ENCODE measurements around the gene AGBL4.

AGBL4 gene

DNA sequence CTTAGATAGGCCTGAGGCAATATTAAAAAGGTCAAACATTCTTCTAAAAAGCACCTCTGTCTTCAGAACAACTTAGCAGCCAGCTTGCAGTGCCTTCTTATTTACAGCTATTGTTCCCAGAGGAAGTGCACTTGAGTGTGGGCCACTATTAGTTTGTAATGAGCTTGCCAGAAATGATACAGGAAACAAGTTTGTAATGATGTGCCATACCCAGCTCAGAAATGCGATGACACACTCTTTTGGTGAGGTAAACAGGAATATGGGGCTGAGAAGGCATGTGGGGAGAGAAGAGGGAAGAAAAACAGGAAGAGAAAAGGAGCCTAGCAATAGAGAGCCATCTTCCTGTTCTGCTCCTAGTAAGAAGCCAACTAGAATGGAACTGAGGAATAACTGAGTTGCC lies 295.4 kb downstream of the AGBL4 start:
- POLR2A ChIA-PET, result no interaction called here
- DNase-seq (ENCODE audit: extremely low spot score), result no peak
- CTCF ChIA-PET, result no interaction called here
- TF ChIP-seq, protein P1, sequence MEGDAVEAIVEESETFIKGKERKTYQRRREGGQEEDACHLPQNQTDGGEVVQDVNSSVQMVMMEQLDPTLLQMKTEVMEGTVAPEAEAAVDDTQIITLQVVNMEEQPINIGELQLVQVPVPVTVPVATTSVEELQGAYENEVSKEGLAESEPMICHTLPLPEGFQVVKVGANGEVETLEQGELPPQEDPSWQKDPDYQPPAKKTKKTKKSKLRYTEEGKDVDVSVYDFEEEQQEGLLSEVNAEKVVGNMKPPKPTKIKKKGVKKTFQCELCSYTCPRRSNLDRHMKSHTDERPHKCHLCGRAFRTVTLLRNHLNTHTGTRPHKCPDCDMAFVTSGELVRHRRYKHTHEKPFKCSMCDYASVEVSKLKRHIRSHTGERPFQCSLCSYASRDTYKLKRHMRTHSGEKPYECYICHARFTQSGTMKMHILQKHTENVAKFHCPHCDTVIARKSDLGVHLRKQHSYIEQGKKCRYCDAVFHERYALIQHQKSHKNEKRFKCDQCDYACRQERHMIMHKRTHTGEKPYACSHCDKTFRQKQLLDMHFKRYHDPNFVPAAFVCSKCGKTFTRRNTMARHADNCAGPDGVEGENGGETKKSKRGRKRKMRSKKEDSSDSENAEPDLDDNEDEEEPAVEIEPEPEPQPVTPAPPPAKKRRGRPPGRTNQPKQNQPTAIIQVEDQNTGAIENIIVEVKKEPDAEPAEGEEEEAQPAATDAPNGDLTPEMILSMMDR (IDR thresholded peaks at IDR 0.05; ENCODE audit: control extremely low read depth, extremely low read depth, low read depth, missing control alignments), result no peak

DNA sequence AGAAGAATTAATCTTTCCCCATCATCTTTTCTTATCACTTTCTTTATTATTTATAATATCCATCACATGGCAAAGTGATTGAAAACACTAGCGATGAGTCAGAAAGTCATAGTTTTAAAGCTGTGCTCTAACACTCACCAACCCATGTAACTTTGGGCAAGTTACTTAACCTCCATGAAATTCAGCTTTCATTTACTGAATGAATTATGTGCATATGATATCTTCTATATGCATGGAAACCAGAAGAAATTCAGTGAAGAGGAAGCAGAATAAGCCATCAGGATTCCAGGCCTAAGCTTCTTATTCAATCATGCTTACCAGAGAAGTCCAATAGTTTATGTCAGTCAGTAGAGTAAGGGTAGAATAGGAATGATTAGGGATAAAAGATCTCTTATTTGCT lies 300.1 kb downstream of the AGBL4 start:
- TF ChIP-seq, protein P1 (IDR thresholded peaks at IDR 0.05; ENCODE audit: control extremely low read depth, extremely low read depth, low read depth, missing control alignments), result no peak
- ChIA-PET POLR2A (no interaction called here), CTCF (no interaction called here)
- no peak for DNase-seq (ENCODE audit: extremely low spot score)

DNA sequence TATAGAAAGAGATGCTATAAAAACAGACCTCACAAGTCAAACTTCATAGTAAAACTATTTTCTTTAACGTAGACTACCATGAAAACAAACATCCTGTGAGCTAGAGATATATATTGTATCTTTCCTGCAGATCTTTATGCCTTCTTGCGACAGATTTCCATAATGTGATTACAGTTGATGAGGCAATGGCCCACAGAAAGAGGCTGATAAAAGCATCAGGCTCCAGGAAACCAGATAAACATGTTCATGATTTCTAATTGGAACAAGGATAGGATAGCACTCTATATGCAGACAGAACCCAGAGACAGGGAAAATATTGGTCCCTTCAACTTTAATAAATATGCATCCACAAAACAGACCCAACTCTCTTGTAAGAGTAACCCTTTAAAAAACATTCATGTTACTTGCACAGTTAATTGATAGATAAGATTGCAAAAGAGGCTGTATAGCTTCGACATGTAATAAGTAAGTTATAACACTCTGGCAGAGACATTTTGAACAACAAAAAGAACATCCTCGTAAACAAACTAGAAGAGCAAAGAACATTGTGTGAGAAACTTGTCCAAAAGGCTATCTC lies 329.4 kb downstream of the AGBL4 start:
- TF ChIP-seq, protein P1 (IDR thresholded peaks at IDR 0.05; ENCODE audit: control extremely low read depth, extremely low read depth, low read depth, missing control alignments), result no peak
- DNase-seq (ENCODE audit: extremely low spot score), result no peak
- ChIA-PET CTCF (no interaction called here), POLR2A (no interaction called here)

DNA sequence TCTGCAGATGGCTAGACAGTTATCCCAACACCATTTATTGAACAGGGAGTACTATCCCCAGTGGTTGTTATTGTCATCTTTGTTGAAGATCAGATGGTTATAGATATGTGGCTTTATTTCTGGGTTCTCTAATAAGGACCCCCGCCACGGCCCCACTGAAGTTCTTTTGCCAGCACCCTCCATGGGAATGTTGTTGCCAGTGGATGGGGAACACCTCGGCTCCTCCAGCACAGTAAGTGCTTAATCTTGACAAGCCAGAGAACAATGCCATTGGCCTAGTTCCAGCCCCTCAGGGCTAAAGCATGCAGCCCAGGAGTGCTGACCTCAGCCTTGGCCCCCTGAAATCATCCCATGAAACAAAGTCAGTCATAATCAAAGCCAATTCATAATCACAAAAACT lies 337.6 kb downstream of the AGBL4 start:
- ChIA-PET POLR2A (no interaction called here), CTCF (no interaction called here)
- no peak for DNase-seq (ENCODE audit: extremely low spot score)
- TF ChIP-seq, protein P1 (IDR thresholded peaks at IDR 0.05; ENCODE audit: control extremely low read depth, extremely low read depth, low read depth, missing control alignments), result no peak

DNA sequence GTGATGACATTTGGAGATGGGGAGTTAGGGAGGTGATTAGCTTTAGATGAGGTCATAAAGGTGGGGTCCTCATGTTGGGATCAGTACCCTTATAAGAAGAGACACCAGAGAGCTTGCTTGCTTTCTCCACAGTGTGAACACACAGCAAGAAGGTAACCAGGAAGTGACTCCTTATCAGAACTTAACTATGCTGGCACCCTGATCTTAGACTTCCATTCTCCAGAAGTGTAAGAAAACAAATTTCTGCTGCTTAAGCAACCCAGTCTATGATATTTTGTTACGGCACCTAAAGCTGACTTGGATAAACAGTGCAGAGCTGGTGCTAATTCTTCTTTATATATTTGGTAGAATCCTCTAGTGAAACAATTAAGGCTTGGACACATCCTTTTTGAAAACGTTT lies 346.0 kb downstream of the AGBL4 start:
- TF ChIP-seq, protein P1 (IDR thresholded peaks at IDR 0.05; ENCODE audit: control extremely low read depth, extremely low read depth, low read depth, missing control alignments), result no peak
- ChIA-PET POLR2A (no interaction called here), CTCF (no interaction called here)
- no peak for DNase-seq (ENCODE audit: extremely low spot score)

DNA sequence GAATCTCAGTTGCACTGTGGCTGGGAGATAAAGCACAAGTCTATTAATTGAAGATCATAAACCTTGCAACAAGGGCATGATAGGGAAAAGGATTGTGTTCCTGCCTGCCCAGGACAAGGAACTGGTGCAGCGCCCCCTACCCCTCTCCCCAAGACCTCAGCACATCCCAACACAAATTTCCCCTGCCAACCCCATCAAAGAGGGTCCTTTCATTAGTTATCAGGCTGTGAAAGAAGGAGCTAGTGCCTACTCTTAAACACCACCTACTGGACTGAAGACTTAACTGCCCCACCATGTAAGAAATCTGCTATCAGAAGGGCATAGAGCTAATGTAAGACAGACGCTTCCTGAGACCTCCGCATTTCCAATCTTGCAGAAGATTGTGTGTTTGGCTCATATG lies 372.6 kb downstream of the AGBL4 start:
- TF ChIP-seq, protein P1 (IDR thresholded peaks at IDR 0.05; ENCODE audit: control extremely low read depth, extremely low read depth, low read depth, missing control alignments), result no peak
- ChIA-PET CTCF (interaction anchor here (1.4 to 1.6 kb wide), 2 partner anchors 9 to 10 kb away, joined by 3 to 4 read pairs; no protein-coding TSS in a partner anchor), POLR2A (no interaction called here)
- DNase-seq (ENCODE audit: extremely low spot score), result no peak

DNA sequence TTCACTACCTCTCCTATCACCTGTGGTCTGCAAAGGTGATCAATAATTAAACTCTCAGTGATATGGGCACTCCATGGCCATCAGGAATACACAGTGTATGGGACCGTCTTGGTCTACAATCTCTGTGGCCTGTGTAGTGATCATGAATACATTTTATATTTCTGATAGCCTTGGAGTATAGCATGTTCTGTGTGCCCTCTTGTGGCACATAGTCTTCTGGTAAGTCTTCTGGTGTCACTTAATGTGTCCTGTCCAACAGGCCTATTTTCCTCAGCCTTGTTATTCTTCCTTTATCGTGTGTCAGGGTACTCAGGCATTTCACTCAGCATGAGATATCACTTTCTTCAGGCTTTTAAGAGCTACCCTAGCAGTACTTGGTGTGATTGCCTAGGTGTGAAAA lies 393.6 kb downstream of the AGBL4 start:
- CTCF ChIA-PET, result no interaction called here

More for the DNA sequence above, 393.6 kb downstream of the AGBL4 start:
- POLR2A ChIA-PET, result no interaction called here
- DNase-seq (ENCODE audit: extremely low spot score), result no peak
- TF ChIP-seq, protein P1 (IDR thresholded peaks at IDR 0.05; ENCODE audit: control extremely low read depth, extremely low read depth, low read depth, missing control alignments), result no peak

Measured in GM10248 (cell line).